HG03571 (cell line): Measurements from ENCODE around the gene NKX1-1.
"Not testable (repeated sequence)": the region's sequence is repeated elsewhere in the genome, so short reads cannot be mapped to it uniquely, and the experiment has no call there.

Source experiments
- ATAC-seq: cut with Tn5 transposase; IDR thresholded peaks from one replicate; pipeline ENCODE4 v1.9.1; 2021; ENCODE audit not compliant: unreplicated experiment

Gene NKX1-1

DNA sequence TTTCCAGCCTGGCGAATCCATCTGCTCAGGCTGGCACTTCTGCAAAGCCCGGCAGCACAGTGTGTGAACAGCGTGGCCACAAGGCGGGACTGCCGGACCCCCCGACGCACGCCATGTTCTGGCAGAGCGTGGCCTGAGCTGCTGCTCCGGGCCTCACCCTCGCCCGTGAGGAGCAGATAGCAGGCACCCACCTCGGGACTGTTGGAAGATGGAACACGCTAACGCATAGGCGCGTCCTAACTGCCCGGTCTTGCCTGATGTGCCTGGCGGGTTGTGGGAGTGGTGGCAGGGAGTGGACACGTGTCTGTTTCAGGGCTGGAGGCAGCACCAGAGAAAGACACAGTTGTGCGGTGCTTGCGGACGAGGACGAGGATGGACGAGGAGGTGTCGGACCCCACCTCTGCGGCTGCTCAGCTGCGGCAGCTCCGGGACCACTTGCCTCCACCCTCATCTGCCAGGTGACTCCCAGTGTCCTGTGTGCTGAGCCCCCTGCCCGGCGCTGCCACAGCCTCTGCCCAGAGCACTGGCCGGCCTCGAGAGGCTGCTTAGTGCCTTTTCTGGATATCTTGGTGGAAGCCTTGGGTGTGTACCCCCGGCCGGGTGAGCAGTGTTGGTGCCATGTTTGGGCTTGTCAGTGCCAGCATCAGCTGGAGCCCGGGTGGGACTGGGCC lies 31.1 kb downstream of the NKX1-1 start:
- ATAC-seq, result no peak

- no peak for ATAC-seq
Observed at GRCh38 chr4:1374706-1375045, 31.6 kb downstream of the NKX1-1 start.

- no peak for ATAC-seq
Observed at GRCh38 chr4:1373892-1374705, 32.1 kb downstream of the NKX1-1 start.

- not testable (repeated sequence) for ATAC-seq
Observed at GRCh38 chr4:1372576-1372975, 33.7 kb downstream of the NKX1-1 start.

DNA sequence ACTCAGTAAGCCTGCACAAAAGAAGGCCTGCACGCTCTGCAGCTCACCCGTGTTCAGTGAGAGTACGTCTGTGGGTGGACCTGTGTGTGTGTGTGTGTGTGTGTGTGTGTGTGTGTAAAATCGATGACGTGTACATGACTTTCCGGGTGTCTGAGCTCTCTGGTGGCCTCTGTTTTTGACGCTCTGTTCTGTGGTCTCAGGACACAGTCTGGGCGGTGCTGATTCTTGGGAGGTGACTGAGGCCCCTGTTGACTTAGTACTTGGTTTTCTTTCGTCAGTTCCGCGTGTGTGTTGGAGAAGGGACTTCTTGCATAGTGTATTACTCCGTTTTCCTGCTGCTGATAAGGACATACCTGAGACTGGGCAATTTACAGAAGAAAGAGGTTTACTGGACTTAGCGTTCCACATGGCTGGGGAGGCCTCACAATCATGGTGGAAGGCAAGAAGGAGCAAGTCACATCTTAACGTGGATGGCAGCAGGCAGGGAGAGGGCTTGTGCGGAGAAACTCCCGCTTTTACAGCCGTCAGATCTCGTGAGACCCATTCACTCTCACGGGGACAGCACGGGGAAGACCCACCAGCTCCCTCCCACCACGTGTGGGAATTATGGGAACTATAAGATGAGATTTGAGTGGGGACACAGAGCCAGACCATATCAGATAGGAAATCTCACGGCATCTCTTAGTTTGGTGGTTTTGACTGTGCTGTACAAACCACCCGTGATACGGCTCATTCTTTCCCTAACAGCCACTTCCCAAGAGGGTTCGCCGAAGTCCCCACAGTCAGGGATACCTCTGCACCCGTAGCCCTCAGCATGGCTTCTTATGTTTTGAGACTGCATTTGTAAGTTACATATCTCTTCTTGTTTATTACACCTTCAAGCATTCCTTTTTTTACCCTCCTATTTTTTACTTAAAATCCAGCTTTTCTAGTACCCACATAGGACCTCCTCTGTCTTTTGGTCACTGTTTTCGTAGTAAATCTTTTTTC lies 34.8 kb downstream of the NKX1-1 start:
- no peak for ATAC-seq

DNA sequence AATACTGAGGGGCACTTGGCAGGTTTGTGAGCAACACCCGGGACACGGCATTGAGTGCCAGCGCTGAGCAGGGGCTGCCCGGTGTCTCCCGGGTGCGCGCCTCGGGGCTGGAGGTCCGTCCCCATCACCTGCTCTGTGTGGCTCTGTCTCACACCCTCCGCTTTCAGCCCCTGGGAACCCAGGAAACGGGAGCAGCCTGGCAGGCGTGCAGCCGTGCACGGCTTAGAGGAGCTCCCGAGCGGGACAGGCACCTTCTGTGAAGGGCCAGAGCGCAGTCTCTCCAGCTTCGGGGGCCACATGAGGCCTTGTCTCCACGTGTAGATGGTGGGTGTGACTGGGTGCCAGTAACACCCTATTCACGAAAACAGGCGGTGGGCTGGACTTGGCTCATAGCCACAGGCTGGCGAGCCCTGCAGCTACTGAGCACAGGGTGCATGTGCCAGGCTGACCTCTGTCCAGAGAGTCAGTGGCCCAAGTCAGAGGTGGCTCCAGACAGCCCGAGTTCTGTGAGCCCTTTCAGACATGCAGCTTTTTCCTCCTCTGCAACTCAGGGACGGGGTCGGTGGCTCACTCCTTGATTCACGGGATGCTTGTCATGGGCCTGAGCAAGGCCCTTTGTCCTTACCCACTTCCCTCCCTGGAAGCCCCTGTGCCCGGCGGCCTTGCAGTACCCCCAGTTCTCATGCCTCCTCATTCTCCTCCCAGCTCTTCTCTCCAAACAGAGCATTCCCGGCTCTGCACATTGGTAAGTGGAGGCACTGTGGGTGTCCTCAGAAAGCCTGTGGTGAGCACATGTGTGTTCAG lies 35.7 kb downstream of the NKX1-1 start:
- no peak for ATAC-seq

DNA sequence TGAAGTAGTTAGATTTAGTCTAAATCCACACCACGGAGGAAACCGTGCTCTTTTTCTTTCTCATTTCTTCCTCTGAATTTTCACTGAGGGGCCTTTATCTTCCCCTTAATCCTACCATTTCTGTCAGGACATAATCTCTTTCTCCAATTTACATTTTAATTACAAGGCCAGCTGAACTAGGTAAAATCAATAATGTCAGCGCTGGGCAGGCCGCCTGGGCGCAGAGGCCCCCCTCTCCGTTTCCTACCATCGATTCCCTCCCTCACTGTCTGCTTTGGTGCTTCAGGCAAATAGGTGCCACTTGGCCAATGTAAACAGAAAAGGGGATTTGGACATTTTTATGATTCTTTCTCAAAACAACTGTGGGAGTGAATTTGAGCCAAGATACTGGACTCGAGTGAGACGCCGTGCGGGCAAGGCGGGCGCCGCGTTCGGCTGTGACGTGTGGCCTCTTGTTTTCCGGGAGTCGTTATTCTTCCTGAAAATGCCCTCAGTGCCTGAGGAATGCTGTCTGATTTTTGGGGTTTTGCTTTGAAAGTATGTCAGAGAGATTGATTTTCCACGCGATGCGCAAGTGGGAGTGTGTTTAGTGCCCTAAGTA lies 36.7 kb downstream of the NKX1-1 start:
- ATAC-seq, result no peak

- ATAC-seq, result no peak
Observed at GRCh38 chr4:1369091-1369450, 37.2 kb downstream of the NKX1-1 start.

DNA sequence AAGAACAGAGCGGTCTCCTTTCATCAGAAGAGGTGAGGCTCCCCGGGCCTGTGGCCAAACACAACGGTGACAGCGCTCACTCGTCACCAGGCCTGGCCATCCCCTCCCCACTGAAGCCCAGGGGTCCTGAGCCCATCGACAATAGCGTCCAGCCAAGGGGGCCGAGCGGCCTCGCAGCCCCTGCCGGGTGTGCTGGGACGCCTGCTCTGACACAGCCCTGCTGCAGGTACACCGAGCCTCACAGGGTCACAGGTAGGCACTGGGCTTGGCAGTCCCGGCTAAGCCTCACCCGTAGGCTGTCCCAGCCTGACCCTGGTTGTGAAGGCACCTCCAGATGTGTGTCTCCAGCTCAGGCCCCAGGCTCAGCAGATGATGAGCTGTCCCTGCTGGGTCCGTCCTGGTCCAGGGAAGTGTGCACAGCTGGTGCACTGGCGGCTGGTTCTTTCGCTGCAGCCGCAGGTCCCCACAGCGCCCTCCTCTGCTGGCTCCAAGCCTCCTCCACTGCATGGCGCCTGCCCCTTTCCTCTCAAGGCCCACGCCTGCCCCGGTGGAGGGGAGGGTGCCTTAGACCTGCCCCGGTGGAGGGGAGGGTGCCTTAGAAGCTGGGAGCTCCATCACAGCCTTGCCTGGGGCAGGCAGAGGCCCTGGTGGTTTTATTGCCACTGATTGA lies 37.7 kb downstream of the NKX1-1 start:
- no peak for ATAC-seq

GRCh38 chr4:1367936-1368289 lies 38.3 kb downstream of the NKX1-1 start:
- ATAC-seq, result no peak

DNA sequence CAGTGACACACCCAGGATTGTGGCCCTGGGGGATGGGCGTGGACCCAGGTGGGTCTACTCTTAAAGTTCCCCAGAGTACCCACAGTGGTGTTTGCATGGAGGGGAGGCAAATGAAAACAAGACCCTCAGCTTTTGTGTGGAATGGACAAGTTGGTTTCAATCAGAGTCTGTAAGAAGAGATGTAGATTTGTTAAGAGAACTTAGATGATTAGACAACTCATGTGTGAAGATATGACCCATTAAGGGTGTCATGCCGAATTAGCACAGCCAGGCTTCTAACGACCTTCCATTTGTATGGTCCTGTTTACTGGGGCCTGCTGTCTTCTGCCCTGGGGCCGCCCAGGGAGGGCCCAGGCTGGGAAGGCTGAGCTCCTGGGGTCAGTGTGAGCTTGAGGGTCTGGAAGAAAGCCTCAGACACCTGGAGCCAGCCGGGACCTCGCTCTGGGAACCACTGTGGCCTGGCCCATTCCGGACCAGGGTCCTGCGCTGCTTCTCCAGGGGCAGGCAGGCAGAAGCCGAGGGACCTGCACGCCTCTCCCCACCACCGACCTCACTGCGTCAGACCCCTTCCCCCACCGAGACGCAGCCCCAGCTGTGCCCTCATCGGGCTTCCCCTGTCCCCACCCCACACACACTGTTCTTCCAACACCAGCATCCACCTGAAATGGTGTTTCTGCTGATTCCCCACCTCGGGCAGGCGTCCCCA lies 38.9 kb downstream of the NKX1-1 start:
- ATAC-seq, result no peak

DNA sequence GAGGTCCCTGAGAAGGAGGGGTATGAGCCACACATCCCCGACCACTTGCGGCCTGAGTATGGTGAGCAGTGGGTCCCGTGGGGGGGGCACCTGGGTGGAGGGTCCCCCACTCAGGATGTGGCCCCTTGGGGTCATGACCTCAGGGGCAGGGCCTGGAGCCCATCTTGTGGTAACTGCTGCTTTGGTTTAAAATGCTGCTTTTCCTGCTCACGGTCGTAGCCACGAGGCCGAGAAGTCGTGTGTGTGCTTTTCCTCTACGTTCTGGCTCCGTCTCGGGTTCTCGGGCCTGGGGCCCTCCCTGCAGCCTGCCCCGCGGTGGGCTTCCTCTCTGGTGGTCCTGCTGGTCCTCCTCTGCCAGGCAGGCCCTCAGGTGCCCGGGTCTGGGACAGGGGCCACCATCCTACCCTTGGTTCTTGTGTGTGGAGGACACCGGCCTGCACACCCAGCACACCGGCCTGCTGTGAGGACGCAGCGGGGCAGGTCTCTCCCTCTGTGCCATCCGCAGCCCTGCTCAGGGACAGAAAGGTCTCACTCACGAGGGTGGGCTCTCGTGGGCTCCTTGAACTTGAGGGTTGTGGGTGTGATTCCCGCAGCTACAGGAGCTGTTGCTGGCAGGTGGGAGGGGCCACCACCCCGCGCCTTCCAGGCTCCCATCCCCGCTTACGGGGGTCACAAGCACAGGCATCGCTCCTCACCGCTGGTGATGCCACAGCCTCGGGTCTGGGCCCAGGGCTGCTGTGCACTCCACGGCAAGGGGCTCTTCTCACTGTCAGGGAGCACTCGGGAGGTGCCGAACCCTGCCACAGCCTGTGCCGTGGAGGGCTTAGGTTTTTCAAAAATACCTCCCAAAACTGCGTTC lies 39.6 kb downstream of the NKX1-1 start:
- ATAC-seq, result no peak

DNA sequence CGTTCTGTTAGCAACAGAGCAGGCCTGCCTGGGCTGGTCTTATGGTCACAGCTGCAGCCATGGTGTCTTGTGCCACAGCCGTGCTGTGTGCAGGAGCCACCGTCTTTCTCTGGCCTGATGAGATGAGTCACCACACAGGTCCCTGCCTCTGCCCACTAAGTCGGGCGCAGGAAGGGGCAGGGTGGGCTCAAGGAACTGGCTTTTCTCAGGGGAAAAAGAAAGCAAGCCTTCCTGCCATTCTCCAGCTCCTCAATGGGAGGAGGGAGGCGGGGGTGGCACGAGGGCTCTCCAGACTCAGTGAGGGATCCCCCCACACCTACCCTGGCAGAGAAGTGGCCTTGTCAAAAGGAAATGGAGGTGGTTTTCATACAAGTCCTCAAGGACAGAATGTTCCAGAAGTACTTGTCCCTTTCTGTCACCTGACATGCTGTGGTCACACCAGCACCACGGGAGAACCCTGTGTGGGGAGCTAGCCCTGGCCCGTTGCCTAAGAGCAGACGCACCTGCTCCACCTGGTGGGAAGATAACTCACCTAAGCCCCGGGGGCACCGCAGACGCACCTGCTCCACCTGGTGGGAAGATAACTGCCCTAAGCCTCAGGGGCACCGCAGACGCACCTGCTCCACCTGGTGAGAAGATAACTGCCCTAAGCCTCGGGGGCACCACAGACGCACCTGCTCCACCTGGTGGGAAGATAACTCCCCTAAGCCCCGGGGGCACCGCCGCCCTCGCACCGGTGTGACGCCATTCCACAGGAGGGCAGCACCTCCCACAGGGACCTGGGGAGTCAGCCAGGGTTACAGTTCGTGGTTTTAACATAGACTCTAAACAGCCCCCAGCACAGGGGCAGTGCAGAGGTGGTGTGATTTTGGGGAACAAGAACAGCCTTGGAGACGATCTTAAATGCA lies 40.7 kb downstream of the NKX1-1 start:
- ATAC-seq, result no peak

GRCh38 chr4:1364748-1365147 lies 41.5 kb downstream of the NKX1-1 start:
- no peak for ATAC-seq

- no peak for ATAC-seq
Observed at GRCh38 chr4:1364217-1364616, 42.0 kb downstream of the NKX1-1 start.

DNA sequence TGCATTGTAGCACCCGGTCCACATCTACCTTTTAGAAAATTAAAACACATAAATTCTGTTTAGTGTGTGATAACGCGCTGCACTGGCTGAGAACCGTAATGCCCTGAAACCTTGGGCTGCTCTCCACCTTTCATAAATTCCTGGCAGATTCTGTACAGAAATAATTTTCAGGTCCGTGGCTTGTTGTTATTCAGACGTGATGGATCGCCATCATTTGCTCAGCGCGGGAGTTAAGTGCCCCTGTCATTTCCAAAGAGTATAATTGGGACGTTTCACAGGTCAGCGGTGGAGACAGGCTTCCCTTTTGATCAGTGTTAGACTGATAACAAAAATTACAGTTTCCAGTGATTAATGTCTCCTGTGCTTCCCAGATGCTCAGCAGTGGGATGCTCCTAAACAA lies 42.7 kb downstream of the NKX1-1 start:
- ATAC-seq, result no peak

DNA sequence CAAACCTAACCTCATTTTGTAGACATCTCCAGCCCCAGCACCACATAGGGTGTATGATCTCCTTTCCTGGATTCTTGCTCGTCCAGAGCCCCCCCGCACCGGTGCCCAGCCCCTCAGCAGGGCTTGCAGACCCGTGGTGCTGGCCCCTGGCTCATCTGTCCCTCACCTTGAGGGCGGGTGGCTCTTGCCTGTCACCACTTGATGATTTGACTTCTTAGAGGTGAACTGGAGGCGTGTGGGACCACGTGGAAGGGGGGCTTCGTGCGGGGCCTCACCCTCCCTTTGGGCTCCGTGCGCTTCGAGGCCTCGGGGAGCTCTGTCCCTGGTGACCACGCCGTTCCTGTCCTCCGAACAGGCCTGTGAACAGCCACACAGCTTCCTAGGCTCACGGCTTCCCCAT lies 43.7 kb downstream of the NKX1-1 start:
- no peak for ATAC-seq
